ENCODE results near the gene MALT1. TPM values are rescaled to one million over a fixed set of nuclear protein-coding genes. Genes with fewer than 3 reads are reported as not detected.
"Not testable (repeated sequence)": the region's sequence is repeated elsewhere in the genome, so short reads cannot be mapped to it uniquely, and the experiment has no call there.

Gene MALT1
- total RNA-seq, 2 donors from 2014 or later = 19.8 to 22.9 TPM

- DNase-seq (no peak), ATAC-seq (no peak)
- intact Hi-C loops (cut with DNase I, micrococcal nuclease) = no loop called here
Measured at GRCh38 chr18:58758046-58758445, 86.8 kb downstream of the MALT1 start.

- no peak for DNase-seq
- intact Hi-C loops (cut with DNase I, micrococcal nuclease) = no loop called here
- no peak for ATAC-seq
Measured at GRCh38 chr18:58758606-58759005, 87.3 kb downstream of the MALT1 start.

GRCh38 chr18:58761241-58761969 is 90.1 kb downstream of the MALT1 start:
- ATAC-seq (no peak), DNase-seq (no peak)
- intact Hi-C loops (cut with DNase I, micrococcal nuclease) = loop anchor here in 1 of 2 donors (5.0 kb wide), 1 partner anchor 229 kb away; no protein-coding TSS in a partner anchor

- no peak for DNase-seq
- no peak for ATAC-seq
- intact Hi-C loops (cut with DNase I, micrococcal nuclease) = loop anchor here in 1 of 2 donors (5.0 kb wide), 1 partner anchor 230 kb away; no protein-coding TSS in a partner anchor
Measured at GRCh38 chr18:58761970-58762780, 90.9 kb downstream of the MALT1 start.

- intact Hi-C loops (cut with DNase I, micrococcal nuclease) = loop anchor here in 1 of 2 donors (5.0 kb wide), 1 partner anchor 230 kb away; no protein-coding TSS in a partner anchor
- ATAC-seq (no peak), DNase-seq (no peak)
Measured at GRCh38 chr18:58762781-58763171, 91.5 kb downstream of the MALT1 start.

GRCh38 chr18:58766164-58766563 is 94.9 kb downstream of the MALT1 start:
- DNase-seq (no peak), ATAC-seq (no peak)
- intact Hi-C loops (cut with DNase I, micrococcal nuclease) = loop anchor here in 1 of 2 donors (5.0 kb wide), 1 partner anchor 306 kb away; no protein-coding TSS in a partner anchor

GRCh38 chr18:58766946-58767345 is 95.7 kb downstream of the MALT1 start:
- intact Hi-C loops (cut with DNase I, micrococcal nuclease) = loop anchor here in 1 of 2 donors (5.0 kb wide), 1 partner anchor 305 kb away; no protein-coding TSS in a partner anchor

GRCh38 chr18:58768293-58768974 is 97.2 kb downstream of the MALT1 start:
- DNase-seq (peak; percentile 45 to 85), ATAC-seq (peak; percentile 92)
- intact Hi-C loops (cut with DNase I, micrococcal nuclease) = loop anchor here in 1 of 2 donors (5.0 kb wide), 1 partner anchor 304 kb away; no protein-coding TSS in a partner anchor

More at GRCh38 chr18:58766946-58767345, 95.7 kb downstream of the MALT1 start:
- ATAC-seq (no peak), DNase-seq (no peak)

GRCh38 chr18:58769321-58769720 is 98.1 kb downstream of the MALT1 start:
- intact Hi-C loops (cut with DNase I, micrococcal nuclease) = loop anchor here in 1 of 2 donors (5.0 kb wide), 1 partner anchor 303 kb away; no protein-coding TSS in a partner anchor
- no peak for DNase-seq
- no peak for ATAC-seq

- ATAC-seq (no peak), DNase-seq (no peak)
- intact Hi-C loops (cut with DNase I, micrococcal nuclease) = no loop called here
Measured at GRCh38 chr18:58770601-58771000, 99.3 kb downstream of the MALT1 start.

- intact Hi-C loops (cut with DNase I, micrococcal nuclease) = no loop called here
- ATAC-seq (no peak), DNase-seq (no peak)
Measured at GRCh38 chr18:58772161-58772560, 100.9 kb downstream of the MALT1 start.

GRCh38 chr18:58776084-58776483 is 104.8 kb downstream of the MALT1 start:
- intact Hi-C loops (cut with DNase I, micrococcal nuclease) = loop anchor here in 1 of 2 donors (5.0 kb wide), 1 partner anchor 281 kb away; no protein-coding TSS in a partner anchor
- DNase-seq (no peak), ATAC-seq (no peak)

GRCh38 chr18:58776541-58776940 is 105.3 kb downstream of the MALT1 start:
- ATAC-seq, DNase-seq: not testable (repeated sequence)
- intact Hi-C loops (cut with DNase I, micrococcal nuclease) = loop anchor here in 1 of 2 donors (5.0 kb wide), 1 partner anchor 281 kb away; no protein-coding TSS in a partner anchor

- no peak for ATAC-seq
- no peak for DNase-seq
- intact Hi-C loops (cut with DNase I, micrococcal nuclease) = loop anchor here in 1 of 2 donors (5.0 kb wide), 1 partner anchor 280 kb away; no protein-coding TSS in a partner anchor
Measured at GRCh38 chr18:58777471-58777870, 106.2 kb downstream of the MALT1 start.

GRCh38 chr18:58779529-58779928 is 108.3 kb downstream of the MALT1 start:
- peak; percentile 73 for ATAC-seq
- intact Hi-C loops (cut with DNase I, micrococcal nuclease) = loop anchor here in 1 of 2 donors (5.0 kb wide), 1 partner anchor 278 kb away; no protein-coding TSS in a partner anchor

GRCh38 chr18:58780045-58780444 is 108.8 kb downstream of the MALT1 start:
- intact Hi-C loops (cut with DNase I, micrococcal nuclease) = loop anchor here (5.0 kb wide), 2 partner anchors 277 to 287 kb away; no protein-coding TSS in a partner anchor
- DNase-seq (no peak), ATAC-seq (peak; percentile 48)

More at GRCh38 chr18:58779529-58779928, 108.3 kb downstream of the MALT1 start:
- DNase-seq = no peak

GRCh38 chr18:58781627-58782194 is 110.4 kb downstream of the MALT1 start:
- intact Hi-C loops (cut with DNase I, micrococcal nuclease) = loop anchor here (5.0 kb wide), 2 partner anchors 276 to 286 kb away; no protein-coding TSS in a partner anchor
- peak; percentile 62 to 70 for DNase-seq
- ATAC-seq = peak; percentile 77

GRCh38 chr18:58784601-58785137 is 113.4 kb downstream of the MALT1 start:
- intact Hi-C loops (cut with DNase I, micrococcal nuclease) = loop anchor here (5.0 kb wide), 2 partner anchors 273 to 283 kb away; no protein-coding TSS in a partner anchor
- DNase-seq (no peak), ATAC-seq (no peak)

Data from left colon (tissue), 2 donors.